AG09309 (cell line): ENCODE data around the gene TNNC2.

Source experiments
- DNase-seq: peaks from one replicate; pipeline ENCODE4 v3.0.0-alpha.2; 2010; ENCODE audit warnings: low read depth
- H3K4me3 ChIP-seq: 2 replicates; pipeline ENCODE4 v1.5.1; 2011; ENCODE audit warnings: mild to moderate bottlenecking, low read depth, low read length, moderate library complexity; ENCODE audit not compliant: control insufficient read depth
- CTCF ChIP-seq: IDR thresholded peaks from 2 replicates; pipeline ENCODE4 v1.5.1; 2011; ENCODE audit warnings: mild to moderate bottlenecking, low read depth, low read length, inconsistent platforms; ENCODE audit not compliant: insufficient read depth, control insufficient read depth; ENCODE audit errors: missing control alignments

Gene TNNC2

GRCh38 chr20:45774945-45775344, 52.2 kb downstream of the TNNC2 start:
- no peak for TF ChIP-seq CTCF
- no peak for DNase-seq
- no peak overlapping the region for H3K4me3 ChIP-seq
